ENCODE measurements around the gene COX5A. TPM values are rescaled to one million over a fixed set of nuclear protein-coding genes. Genes with fewer than 3 reads are reported as not detected.

The COX5A gene
- total and polyA plus RNA-seq, 2 experiments from 2014 or later, result 190 to 885 TPM

- TF ChIP-seq, protein P1, sequence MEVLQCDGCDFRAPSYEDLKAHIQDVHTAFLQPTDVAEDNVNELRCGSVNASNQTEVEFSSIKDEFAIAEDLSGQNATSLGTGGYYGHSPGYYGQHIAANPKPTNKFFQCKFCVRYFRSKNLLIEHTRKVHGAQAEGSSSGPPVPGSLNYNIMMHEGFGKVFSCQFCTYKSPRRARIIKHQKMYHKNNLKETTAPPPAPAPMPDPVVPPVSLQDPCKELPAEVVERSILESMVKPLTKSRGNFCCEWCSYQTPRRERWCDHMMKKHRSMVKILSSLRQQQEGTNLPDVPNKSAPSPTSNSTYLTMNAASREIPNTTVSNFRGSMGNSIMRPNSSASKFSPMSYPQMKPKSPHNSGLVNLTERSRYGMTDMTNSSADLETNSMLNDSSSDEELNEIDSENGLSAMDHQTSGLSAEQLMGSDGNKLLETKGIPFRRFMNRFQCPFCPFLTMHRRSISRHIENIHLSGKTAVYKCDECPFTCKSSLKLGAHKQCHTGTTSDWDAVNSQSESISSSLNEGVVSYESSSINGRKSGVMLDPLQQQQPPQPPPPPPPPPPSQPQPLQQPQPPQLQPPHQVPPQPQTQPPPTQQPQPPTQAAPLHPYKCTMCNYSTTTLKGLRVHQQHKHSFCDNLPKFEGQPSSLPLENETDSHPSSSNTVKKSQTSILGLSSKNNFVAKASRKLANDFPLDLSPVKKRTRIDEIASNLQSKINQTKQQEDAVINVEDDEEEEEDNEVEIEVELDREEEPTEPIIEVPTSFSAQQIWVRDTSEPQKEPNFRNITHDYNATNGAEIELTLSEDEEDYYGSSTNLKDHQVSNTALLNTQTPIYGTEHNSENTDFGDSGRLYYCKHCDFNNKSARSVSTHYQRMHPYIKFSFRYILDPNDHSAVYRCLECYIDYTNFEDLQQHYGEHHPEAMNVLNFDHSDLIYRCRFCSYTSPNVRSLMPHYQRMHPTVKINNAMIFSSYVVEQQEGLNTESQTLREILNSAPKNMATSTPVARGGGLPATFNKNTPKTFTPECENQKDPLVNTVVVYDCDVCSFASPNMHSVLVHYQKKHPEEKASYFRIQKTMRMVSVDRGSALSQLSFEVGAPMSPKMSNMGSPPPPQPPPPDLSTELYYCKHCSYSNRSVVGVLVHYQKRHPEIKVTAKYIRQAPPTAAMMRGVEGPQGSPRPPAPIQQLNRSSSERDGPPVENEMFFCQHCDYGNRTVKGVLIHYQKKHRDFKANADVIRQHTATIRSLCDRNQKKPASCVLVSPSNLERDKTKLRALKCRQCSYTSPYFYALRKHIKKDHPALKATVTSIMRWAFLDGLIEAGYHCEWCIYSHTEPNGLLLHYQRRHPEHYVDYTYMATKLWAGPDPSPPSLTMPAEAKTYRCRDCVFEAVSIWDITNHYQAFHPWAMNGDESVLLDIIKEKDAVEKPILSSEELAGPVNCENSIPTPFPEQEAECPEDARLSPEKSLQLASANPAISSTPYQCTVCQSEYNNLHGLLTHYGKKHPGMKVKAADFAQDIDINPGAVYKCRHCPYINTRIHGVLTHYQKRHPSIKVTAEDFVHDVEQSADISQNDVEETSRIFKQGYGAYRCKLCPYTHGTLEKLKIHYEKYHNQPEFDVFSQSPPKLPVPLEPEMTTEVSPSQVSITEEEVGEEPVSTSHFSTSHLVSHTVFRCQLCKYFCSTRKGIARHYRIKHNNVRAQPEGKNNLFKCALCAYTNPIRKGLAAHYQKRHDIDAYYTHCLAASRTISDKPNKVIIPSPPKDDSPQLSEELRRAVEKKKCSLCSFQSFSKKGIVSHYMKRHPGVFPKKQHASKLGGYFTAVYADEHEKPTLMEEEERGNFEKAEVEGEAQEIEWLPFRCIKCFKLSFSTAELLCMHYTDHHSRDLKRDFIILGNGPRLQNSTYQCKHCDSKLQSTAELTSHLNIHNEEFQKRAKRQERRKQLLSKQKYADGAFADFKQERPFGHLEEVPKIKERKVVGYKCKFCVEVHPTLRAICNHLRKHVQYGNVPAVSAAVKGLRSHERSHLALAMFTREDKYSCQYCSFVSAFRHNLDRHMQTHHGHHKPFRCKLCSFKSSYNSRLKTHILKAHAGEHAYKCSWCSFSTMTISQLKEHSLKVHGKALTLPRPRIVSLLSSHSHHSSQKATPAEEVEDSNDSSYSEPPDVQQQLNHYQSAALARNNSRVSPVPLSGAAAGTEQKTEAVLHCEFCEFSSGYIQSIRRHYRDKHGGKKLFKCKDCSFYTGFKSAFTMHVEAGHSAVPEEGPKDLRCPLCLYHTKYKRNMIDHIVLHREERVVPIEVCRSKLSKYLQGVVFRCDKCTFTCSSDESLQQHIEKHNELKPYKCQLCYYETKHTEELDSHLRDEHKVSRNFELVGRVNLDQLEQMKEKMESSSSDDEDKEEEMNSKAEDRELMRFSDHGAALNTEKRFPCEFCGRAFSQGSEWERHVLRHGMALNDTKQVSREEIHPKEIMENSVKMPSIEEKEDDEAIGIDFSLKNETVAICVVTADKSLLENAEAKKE (CRISPR knock-in tag; IDR thresholded peaks at IDR 0.05), result no peak
- no peak for TF ChIP-seq JUNB (IDR thresholded peaks at IDR 0.05; ENCODE audit: unreplicated experiment)
- no peak for TF ChIP-seq STAT1 (IDR thresholded peaks at IDR 0.05; ENCODE audit: unreplicated experiment)
- no peak for TF ChIP-seq ZNF114 (CRISPR knock-in tag; IDR thresholded peaks at IDR 0.05)
Measured at GRCh38 chr15:74983725-74984231, 45.9 kb upstream of the COX5A start (continued).

DNA sequence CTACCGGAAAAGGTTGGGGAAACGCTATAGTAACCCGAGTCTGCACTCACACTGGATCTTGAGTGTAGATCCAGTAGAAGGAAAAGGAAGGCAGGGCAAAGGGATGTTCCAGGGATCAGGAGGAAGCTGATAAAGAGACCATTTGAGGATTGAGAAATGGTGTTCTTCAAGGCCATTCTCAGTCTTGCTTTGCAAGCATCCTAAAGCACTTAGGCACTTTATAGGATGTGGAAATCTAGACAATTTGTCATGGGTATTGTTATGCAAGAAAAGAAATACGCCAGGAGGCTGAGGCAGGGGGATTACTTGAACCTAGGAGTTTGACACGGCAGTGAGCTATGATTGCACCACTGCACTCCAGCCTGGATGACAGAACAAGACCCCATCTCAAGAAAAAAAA lies 44.3 kb upstream of the COX5A start:
- H2AFZ ChIP-seq, result no peak overlapping the region
- H3K27me3 Mint-ChIP-seq (ENCODE audit: insufficient read depth, low read depth, poor library complexity), result peaks cover 7% of the 10 kb centered on the region
- H3K36me3 Mint-ChIP-seq (ENCODE audit: low read depth), result no peaks in the 10 kb centered on the region

More for the DNA sequence above, 44.3 kb upstream of the COX5A start:
- H3K36me3 ChIP-seq (ENCODE audit: insufficient read depth), result no peaks in the 10 kb centered on the region
- no peaks in the 10 kb centered on the region for H3K79me2 ChIP-seq (replicated peaks; ENCODE audit: insufficient read depth)
- H3K4me2 ChIP-seq, result no peak overlapping the region
- H3F3A ChIP-seq (replicated peaks; ENCODE audit: low read depth), result peaks cover 4% of the 10 kb centered on the region; the same call in 1 of the 2 replicates
- no peaks in the 10 kb centered on the region for H3K9me3 Mint-ChIP-seq
- no peak for ATAC-seq
- no peak for DNase-seq (ENCODE audit: low spot score)
- no peak overlapping the region for H3K27ac Mint-ChIP-seq
- H3K4me1 ChIP-seq (ENCODE audit: insufficient read depth), result no peaks in the 10 kb centered on the region
- H3K4me1 Mint-ChIP-seq, result peaks cover 11% of the 10 kb centered on the region
- H3K4me3 ChIP-seq, result no peak overlapping the region
- H3K9me2 ChIP-seq (ENCODE audit: insufficient read depth), result no peaks in the 10 kb centered on the region
- no peaks in the 10 kb centered on the region for H4K20me1 ChIP-seq (replicated peaks; ENCODE audit: insufficient read depth)
- no peak overlapping the region for H3K4me3 Mint-ChIP-seq
- H3K27ac ChIP-seq (ENCODE audit: low read depth), result no peak overlapping the region
- no peaks in the 10 kb centered on the region for H3K27me3 ChIP-seq (ENCODE audit: insufficient read depth)
- no peak for TF ChIP-seq CREB1 (CRISPR knock-in tag; IDR thresholded peaks at IDR 0.05; ENCODE audit: low read depth)
- TF ChIP-seq ZNF331 (CRISPR knock-in tag; IDR thresholded peaks at IDR 0.05; ENCODE audit: low read depth), result no peak
- TF ChIP-seq NANOG (IDR thresholded peaks at IDR 0.05; ENCODE audit: borderline replicate concordance), result no peak
- no peak for TF ChIP-seq POLR2AphosphoS5 (IDR thresholded peaks at IDR 0.05; ENCODE audit: low read depth)
- TF ChIP-seq, protein P2, sequence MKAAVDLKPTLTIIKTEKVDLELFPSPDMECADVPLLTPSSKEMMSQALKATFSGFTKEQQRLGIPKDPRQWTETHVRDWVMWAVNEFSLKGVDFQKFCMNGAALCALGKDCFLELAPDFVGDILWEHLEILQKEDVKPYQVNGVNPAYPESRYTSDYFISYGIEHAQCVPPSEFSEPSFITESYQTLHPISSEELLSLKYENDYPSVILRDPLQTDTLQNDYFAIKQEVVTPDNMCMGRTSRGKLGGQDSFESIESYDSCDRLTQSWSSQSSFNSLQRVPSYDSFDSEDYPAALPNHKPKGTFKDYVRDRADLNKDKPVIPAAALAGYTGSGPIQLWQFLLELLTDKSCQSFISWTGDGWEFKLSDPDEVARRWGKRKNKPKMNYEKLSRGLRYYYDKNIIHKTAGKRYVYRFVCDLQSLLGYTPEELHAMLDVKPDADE (IDR thresholded peaks at IDR 0.05), result no peak
- no peak for TF ChIP-seq ZNF114 (CRISPR knock-in tag; IDR thresholded peaks at IDR 0.05)
- TF ChIP-seq EZH2 (IDR thresholded peaks at IDR 0.05; ENCODE audit: low read depth, unreplicated experiment), result no peak
